Superior temporal gyrus (tissue), 1 donor: Measurements from ENCODE around the gene CNKSR3.

ENCODE experiments used
- DNase-seq: peaks from one replicate; pipeline ENCODE4 v3.0.0-alpha.2; 2016; ENCODE audit errors: extremely low spot score

Gene CNKSR3

DNA sequence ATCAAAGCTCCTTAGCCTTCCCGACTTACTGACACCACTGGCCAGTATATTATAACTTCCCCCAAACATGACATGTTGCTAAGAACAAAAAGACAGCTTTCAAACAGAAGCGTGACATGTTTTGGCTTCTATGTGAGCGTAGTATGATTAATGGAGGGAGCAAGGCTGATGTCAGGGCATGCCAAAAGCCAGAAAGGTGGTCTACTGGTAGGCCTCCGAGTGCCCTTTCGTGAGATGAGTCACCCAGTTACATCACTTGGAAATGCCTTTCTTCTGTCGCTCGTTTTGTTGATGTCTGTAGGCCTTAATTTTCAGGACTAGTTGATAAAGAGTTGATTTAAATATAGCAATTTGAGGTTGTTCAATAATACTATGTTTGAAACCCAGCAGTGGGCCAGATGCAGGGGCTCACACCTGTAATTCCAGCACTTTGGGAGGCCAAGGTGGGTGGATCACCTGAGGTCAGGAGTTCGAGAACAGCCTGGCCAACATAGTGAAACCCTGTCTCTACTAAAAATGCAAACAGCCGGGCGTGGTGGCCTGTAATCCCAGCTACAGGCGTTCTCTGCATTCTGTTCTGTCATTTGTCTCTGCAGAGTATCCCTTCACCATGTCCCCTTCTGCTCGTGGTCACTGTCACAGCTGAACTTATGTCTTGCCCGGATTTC is 53.3 kb downstream of the CNKSR3 start:
- DNase-seq: no peak

GRCh38 chr6:154453329-154453728 is 57.2 kb downstream of the CNKSR3 start:
- DNase-seq: peak; percentile 56

- DNase-seq: no peak
Observed at GRCh38 chr6:154450498-154450897, 60.0 kb downstream of the CNKSR3 start.

DNA sequence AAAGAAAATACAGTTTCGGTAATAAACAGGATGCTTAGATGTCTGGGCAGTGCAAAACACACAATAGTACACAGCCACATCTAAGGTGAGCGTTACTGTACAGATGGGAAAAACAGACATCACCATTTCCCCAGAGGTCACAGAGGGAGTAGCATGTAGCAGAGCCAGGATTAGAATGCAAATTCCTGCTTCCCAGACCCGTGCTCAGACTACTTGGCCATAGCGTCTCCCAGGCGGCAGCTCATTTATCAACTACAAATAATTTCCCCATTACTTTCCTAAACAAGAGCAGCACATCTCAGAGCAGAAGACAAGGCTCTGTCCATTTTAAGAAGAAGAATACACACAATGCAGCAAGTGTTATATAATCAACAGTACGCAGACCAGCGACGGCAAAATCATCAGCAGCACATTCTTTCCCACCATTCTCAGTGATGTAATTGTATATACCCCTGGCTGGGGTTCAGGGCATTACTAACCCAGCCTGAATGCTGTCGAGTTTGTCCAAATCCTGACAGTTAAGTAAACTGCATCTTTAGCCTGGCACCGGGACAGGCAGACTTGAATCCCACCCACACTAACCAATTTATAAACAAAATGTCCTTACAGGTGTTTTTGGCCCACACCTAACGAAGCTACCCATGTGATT is 61.9 kb downstream of the CNKSR3 start:
- DNase-seq: no peak

DNA sequence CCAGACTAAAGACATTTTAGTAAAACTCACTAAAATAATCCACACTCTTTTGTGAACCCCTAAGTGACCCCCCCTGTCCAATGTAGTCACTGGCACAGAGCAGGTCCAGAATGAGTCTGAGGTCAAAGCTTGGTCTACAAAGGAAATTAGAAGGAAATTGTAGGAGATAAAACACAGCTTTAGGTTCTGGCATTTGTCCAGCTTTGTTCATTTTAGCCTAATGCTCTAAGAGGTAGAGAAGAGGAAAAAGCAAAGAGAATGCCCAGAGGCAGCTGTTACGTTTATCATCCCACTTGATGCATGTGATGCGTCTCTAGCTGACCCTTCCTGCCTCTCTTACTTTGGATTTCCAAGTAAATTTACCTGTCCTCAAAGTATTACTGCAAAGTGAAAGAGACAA is 62.5 kb downstream of the CNKSR3 start:
- no peak for DNase-seq

GRCh38 chr6:154446984-154447383 is 63.5 kb downstream of the CNKSR3 start:
- no peak for DNase-seq

DNA sequence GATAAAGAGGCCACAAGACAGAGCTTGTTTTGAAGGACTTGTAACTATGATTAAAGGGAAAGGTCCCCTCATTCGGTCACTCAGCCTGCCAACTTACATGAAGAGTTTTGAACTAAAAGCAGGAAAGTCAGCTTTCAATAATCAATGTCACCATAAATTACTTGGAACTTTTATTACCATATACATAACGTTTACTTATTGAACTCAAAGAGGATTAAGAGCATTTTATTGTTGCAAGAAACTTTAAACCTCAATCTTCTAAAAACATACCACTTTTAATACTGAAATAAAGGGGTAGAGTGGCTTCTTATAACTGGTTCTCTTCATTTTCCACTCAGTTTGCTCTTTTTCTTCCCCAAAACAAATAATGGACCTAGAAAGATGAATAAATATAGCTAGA is 65.1 kb downstream of the CNKSR3 start:
- no peak for DNase-seq

DNA sequence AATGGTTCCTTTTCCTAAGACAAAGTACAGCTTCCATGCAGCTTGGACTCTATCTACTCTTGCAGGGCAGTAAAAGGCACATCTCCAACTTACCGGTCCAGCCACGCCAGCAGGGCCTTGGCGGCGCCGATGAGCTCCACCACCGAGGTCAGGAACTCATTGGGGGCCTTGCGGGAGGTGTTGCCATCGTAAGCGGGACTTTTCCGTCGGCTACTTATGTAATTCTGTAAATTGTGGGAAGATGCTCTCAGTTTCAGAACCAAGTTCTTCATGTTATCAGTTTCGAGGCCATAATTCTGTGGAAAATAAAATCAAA is 68.5 kb downstream of the CNKSR3 start:
- DNase-seq: no peak

- DNase-seq: no peak
Observed at GRCh38 chr6:154440422-154441043, 70.0 kb downstream of the CNKSR3 start.

DNA sequence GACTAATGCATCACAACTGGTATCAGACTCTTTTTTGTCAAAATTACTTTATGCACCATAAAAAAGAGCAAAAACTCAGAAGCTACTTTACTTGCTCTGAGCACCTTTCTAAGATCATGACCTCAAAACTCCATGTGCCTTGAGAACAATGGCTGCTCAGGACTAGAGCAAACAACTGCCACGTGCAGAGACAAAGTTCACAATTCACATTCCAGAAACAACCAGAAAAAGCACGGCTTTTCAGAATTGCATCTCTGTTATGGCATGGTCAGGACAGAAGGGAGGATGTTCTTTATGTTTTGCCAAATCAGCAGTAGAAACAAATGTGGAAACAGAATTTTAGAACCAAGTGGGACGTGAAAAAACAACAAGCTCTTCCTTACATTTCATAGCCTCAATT is 70.5 kb downstream of the CNKSR3 start:
- DNase-seq: peak; percentile 50

- no peak for DNase-seq
Observed at GRCh38 chr6:154438882-154439415, 71.5 kb downstream of the CNKSR3 start.

DNA sequence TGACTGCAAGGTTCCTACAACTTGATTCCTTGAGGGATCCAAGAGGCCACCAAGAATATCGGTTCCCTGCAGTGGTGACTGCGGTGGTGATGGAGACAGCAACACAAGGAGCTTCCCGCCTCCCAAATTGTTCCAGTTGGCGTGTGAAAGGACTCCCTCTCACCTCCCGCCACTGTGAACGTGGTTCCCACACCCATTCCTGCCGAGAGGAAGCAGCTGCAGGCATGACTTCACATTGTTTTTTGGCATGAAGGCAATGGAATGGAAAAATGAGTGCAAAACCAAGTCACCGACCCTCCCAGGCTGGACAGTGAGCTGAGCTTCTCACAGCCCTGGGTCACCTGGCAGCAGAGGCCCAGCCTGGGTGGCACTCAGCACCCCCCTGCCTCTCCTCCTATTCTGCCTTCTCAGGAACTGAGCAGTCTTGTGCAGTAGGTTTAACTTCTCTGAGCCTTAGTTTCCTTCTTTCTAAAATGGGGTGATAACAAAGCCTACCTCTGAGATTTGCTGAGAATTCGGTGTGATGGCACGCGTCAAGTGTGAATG is 75.0 kb downstream of the CNKSR3 start:
- DNase-seq: no peak

DNA sequence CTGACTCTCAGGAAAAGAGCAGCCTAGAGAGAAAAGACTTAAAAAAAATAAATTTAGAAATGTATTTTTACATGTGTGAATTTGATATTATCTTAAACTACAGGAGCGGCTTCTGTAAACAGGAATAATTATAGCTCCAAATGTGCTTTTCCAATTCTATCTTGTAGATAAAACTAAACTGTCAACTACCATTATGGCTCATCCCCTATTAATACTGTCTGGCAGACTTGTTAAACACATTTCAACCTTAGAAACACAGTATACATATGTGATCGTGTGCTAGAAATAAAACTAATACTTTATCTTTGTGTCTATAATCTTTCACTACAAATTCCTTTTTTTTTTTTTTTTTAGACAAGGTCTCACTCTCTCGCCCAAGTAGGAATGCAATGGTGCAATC is 75.8 kb downstream of the CNKSR3 start:
- DNase-seq: no peak

- no peak for DNase-seq
Observed at GRCh38 chr6:154433477-154434241, 76.8 kb downstream of the CNKSR3 start.

- no peak for DNase-seq
Observed at GRCh38 chr6:154432533-154433476, 77.7 kb downstream of the CNKSR3 start.

DNA sequence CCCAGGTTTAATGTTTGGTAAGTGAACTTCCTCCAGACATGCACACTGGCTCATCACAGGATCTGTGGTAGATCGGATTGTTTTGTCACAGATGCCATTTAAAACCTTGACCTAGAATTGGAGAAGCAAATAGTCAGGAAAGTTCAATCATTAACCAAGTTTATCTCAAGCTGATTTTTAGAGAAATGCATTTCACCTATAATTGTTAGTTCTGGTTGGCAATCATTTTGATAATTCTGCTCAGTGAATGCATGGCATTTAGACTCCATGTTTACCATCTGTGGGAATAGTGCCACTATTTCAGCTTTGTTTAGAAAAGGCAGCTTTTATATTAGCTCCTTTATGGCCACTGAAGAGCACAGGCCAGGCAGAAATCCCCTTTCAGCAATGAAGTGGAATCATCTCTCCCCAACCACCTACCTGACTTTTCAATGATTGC is 80.0 kb downstream of the CNKSR3 start:
- DNase-seq: peak; percentile 60

DNA sequence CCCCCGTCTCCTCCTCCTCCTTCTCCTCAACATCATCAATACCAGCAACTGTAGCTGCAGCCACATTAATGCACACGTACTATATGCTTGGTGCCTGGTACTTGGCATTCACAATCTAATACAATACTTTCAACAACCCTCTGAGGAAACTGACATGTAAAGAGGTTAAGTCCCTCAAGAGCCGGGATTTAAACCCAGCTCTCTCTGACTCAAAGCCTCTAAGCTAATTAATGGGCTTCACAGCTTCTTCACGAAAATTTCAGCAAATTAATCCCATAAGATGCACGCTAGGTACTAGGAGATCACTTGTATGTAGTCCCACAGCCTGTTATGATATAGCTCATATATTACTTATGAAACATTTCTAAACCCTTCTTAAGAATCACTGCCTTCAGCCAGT is 80.8 kb downstream of the CNKSR3 start:
- no peak for DNase-seq

DNA sequence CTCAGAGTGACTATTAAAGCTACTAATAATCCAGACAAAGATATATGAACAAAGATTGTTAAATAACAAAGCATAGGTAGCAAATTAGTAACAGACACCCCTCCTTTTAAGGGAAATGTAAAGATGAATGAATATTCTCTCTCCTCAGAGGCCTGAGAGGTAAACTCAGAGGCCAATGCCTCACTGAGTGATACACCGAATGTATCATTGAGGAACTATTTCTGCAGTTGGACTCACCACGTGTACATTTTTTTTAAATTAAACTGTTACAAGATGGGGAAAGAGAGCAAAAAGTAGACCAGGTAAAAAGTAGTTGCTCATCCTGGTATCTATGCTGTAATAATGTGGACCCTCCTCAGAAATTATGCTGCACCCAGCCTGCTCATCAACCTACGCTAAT is 81.6 kb downstream of the CNKSR3 start:
- DNase-seq: no peak

GRCh38 chr6:154427446-154427845 is 83.0 kb downstream of the CNKSR3 start:
- no peak for DNase-seq

DNA sequence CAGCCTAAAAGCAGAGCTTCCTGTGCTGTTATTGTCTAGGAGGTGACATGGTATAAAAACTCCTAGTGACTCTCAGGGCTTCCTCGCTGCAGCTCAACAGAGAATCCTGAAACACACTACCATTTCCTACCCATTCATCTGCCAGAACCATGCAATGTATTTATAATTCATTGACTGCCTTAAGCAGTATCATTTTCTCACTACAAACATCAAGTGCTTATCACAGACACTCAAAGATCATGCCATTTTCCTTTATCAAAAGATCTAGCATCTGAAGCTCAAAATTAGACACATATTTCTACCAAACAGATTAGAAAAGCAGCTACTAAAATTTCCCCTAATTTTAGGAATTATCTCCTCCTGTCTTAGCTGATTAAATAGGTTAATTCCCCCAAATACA is 83.5 kb downstream of the CNKSR3 start:
- no peak for DNase-seq

DNA sequence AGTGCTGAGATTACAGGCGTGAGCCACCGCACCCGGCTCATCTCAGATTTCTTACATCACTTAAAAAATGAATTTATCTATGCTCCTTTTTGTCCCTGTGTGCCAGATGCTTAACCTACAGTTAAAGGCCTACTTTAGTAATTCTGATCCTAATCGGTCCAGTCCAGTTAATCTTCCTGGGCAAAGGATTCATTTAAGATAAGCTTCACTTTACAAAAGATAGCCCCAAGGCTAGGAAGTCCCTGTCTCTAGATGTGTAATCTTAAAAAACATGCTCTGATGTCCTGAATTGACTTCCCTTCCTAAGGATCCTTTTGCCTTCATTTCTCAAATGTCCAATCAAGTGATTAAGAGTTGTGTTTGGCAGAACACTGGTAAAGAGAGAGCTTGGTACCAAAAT is 85.5 kb downstream of the CNKSR3 start:
- DNase-seq: no peak
